Kidney (tissue), 14 donors: Measurements from ENCODE around the gene CYP11A1. TPM values are rescaled to one million over a fixed set of nuclear protein-coding genes. Genes with fewer than 3 reads are reported as not detected.

Source experiments
- DNase-seq, 5 donors: peaks; one replicate each; pipeline ENCODE4 v3.0.0-alpha.2; 2013 to 2020
- FAIRE-seq: peaks from 2 replicates; lab custom pipeline; 2012; peaks lifted over from hg19 to GRCh38; lab: Jason Lieb, UNC
- H3K27ac ChIP-seq, 2 donors: one replicate each; pipeline ENCODE4 v1.7.0; 2013; ENCODE audit warnings: low read depth in 2 of 2, low read length in 2 of 2, inconsistent platforms in 1 of 2
- H3K27me3 ChIP-seq: one replicate; pipeline ENCODE4 v1.7.1; 2013; ENCODE audit warnings: low read length, inconsistent platforms; ENCODE audit not compliant: control insufficient read depth, insufficient read depth
- H3K36me3 ChIP-seq, 3 donors: one replicate each; pipeline versions ENCODE4 v1.7.0 to v1.7.1; 2013; ENCODE audit warnings: low read length in 3 of 3, control low read depth in 1 of 3, inconsistent platforms in 1 of 3; ENCODE audit not compliant: insufficient read depth in 3 of 3, control insufficient read depth in 2 of 3
- H3K4me1 ChIP-seq, 3 donors: one replicate each; pipeline versions ENCODE4 v1.7.0 to v1.7.1; 2013; ENCODE audit warnings: low read length in 3 of 3, inconsistent platforms in 1 of 3, low read depth in 1 of 3; ENCODE audit not compliant: control insufficient read depth in 2 of 3, insufficient read depth in 2 of 3
- H3K4me3 ChIP-seq, 3 donors: one replicate each; pipeline versions ENCODE4 v1.7.0 to v1.8.1; 2013; ENCODE audit warnings: low read length in 3 of 3, control low read depth in 1 of 3, inconsistent platforms in 1 of 3
- H3K9ac ChIP-seq, 3 donors: one replicate each; pipeline versions ENCODE4 v1.7.0 to v1.7.1; 2013; ENCODE audit warnings: low read length in 3 of 3, control low read depth in 1 of 3, inconsistent platforms in 1 of 3
- H3K9me3 ChIP-seq, 3 donors: one replicate each; pipeline versions ENCODE4 v1.7.0 to v1.7.1; 2013; ENCODE audit warnings: low read length in 3 of 3, control low read depth in 1 of 3, inconsistent platforms in 1 of 3; ENCODE audit not compliant: control insufficient read depth in 2 of 3, insufficient read depth in 1 of 3
- intact Hi-C: fragments of 100-400 bp; cut with DNase I; formaldehyde crosslinking; loops from one replicate; pipeline ENCODE4 v1.11.1; 2022
- polyA plus RNA-seq: library from polyadenylated mRNA; stranded (reverse); fragments of 350-450 nt; fragmentation: Illumina TruSeq; extraction: RNeasy Lipid Tissue Mini Kit (QIAGEN cat#74804); gene quantifications from one replicate; pipeline ENCODE4 v1.2.3, GENCODE V29; 2014; ENCODE audit warnings: low read depth, low replicate concordance; ENCODE audit not compliant: insufficient read depth
- total RNA-seq: library from RNA; stranded (reverse); fragmentation: NEBNext Ultra II Directional; extraction: Animal tissue kit (Norgen Biotek cat#: 25700); gene quantifications from one replicate; pipeline ENCODE4 v1.2.1, GENCODE V29; 2021
- TF ChIP-seq, protein P1 (sequence below): IDR thresholded peaks from 3 replicates; pipeline ENCODE4 v1.5.1; 2012; ENCODE audit warnings: mild to moderate bottlenecking, moderate library complexity, borderline replicate concordance; ENCODE audit not compliant: insufficient read depth; ENCODE audit errors: extremely low read depth
- donor health status: control.
- donor health status: control.
- donor health status: control.
- donor health status: control.
- donor health status: control.
- donor health status: DM: yes; HTN: yes; CAD: no.
- donor health status: Normal renal cell carcinoma (clear cell type).

The CYP11A1 gene
- total and polyA plus RNA-seq, 2 donors from 2014 or later: 0.13 to 2.7 TPM

DNA sequence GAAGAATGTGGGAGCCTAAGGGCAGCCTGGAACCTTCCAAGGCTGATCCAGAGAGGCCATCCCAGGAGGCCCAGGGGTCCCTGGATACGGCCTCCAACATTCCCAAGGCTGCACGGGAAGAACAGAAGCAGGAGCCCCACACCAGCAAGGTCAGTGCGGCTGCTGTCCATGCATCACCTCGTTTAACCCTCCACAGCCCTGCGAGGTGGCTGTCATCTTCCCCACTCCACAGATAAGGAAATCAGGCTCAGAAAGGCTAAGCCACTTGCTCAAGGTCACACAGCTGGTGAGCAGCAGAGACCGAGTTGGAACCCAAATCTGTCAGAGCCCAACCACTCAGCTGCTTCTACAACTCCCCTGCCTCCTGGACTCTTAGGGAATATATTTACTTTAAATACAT is 44.7 kb upstream of the CYP11A1 start:
- intact Hi-C loops: no loop called here
- FAIRE-seq: no peak
- Histone ChIP-seq H3K4me3 (no peak overlapping the region), H3K9me3 (no peaks in the 10 kb centered on the region), H3K27ac (no peak overlapping the region), H3K36me3 (peaks cover 0 to 2% (median 0%) of the 10 kb centered on the region in 3 donors), H3K4me1 (peaks cover 0 to 1% (median 0%) of the 10 kb centered on the region in 3 donors), H3K27me3 (no peaks in the 10 kb centered on the region), H3K9ac (no peak overlapping the region)
- DNase-seq: no peak
- TF ChIP-seq, protein P1, sequence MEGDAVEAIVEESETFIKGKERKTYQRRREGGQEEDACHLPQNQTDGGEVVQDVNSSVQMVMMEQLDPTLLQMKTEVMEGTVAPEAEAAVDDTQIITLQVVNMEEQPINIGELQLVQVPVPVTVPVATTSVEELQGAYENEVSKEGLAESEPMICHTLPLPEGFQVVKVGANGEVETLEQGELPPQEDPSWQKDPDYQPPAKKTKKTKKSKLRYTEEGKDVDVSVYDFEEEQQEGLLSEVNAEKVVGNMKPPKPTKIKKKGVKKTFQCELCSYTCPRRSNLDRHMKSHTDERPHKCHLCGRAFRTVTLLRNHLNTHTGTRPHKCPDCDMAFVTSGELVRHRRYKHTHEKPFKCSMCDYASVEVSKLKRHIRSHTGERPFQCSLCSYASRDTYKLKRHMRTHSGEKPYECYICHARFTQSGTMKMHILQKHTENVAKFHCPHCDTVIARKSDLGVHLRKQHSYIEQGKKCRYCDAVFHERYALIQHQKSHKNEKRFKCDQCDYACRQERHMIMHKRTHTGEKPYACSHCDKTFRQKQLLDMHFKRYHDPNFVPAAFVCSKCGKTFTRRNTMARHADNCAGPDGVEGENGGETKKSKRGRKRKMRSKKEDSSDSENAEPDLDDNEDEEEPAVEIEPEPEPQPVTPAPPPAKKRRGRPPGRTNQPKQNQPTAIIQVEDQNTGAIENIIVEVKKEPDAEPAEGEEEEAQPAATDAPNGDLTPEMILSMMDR: no peak

DNA sequence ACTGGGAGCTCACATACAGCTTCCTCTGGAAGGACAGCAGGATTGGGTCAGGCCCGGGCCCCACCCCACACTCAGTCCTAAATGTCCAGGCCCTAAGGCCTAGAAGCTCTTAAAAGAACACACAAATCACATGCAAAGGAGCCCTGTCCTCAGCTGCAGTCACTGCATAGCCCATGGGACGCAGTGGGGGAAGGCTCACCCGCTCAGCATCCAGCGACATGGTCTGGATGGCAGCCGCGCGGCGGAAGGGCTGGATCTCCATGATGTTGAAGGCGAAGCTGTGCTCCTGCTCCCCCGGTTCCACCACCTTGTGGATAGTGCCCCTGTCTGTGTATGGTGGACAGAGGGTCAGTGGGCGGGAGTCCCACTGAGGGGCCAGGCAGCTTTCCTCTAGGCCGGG is 44.2 kb upstream of the CYP11A1 start:
- peaks cover 0 to 3% (median 2%) of the 10 kb centered on the region in 3 donors for H3K4me1 ChIP-seq
- TF ChIP-seq, protein P1: no peak
- H3K36me3 ChIP-seq: peaks cover 0 to 2% (median 0%) of the 10 kb centered on the region in 3 donors

DNA sequence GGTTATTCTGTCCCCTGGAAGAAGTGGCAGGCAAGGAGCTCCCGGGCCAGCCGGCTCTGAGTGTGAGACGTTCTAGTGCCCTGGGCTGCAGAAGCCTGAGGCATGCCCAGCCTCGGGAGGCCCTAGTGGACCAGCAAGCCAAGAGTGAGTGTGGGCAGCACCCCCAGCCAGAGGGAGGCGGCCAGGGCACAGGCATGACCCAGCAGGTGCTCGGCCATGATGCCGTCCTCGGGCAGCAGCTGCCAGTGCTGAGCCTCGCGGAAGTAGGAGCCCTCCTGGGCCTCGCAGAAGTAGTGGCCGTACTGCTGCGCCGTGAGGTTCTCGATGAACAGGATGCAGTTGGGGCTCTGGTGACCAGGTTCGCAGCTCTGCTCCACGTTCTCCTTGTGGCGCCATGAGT is 43.1 kb upstream of the CYP11A1 start:
- Histone ChIP-seq H3K4me1 (peaks cover 0 to 3% (median 2%) of the 10 kb centered on the region in 3 donors), H3K36me3 (no peaks in the 10 kb centered on the region), H3K9me3 (no peaks in the 10 kb centered on the region), H3K9ac (no peak overlapping the region), H3K4me3 (no peak overlapping the region), H3K27ac (no peak overlapping the region), H3K27me3 (no peaks in the 10 kb centered on the region)
- intact Hi-C loops: no loop called here
- FAIRE-seq (no peak), DNase-seq (no peak)
- TF ChIP-seq, protein P1: no peak

More for the DNA sequence above, 44.2 kb upstream of the CYP11A1 start:
- Histone ChIP-seq H3K9ac (no peak overlapping the region), H3K27me3 (no peaks in the 10 kb centered on the region), H3K4me3 (no peak overlapping the region), H3K27ac (no peak overlapping the region), H3K9me3 (no peaks in the 10 kb centered on the region)
- intact Hi-C loops: no loop called here
- no peak for FAIRE-seq
- no peak for DNase-seq

DNA sequence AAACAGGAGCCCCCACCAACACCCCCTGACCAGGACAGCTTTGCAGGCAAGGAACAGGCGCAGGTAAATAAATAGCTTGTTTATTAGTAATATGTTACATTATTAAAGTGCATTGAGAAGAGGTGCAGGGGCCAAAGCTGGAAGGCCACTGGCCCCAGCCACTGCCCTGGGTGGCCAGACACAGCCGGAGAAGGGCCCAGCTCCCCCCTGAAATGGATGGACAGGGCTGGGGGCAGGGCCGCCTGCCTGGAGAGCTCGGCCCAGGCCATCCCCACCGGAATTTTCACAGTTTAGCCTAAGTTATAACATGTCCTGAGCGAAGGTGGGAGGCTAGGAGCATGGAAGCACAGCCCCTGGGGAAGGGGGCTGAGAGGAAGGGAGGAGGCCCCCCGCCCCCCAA is 41.8 kb upstream of the CYP11A1 start:
- Histone ChIP-seq H3K9me3 (no peaks in the 10 kb centered on the region), H3K4me3 (no peak overlapping the region), H3K27ac (no peak overlapping the region), H3K36me3 (no peaks in the 10 kb centered on the region), H3K4me1 (peaks cover 0 to 5% (median 2%) of the 10 kb centered on the region in 3 donors), H3K9ac (no peak overlapping the region), H3K27me3 (no peaks in the 10 kb centered on the region)
- DNase-seq (peak in 1 of 5 donors; percentile 35), FAIRE-seq (no peak)
- intact Hi-C loops: no loop called here
- TF ChIP-seq, protein P1: no peak
